ENCODE results near the gene MS4A8.

- TF ChIP-seq EZH2 (IDR thresholded peaks at IDR 0.05; ENCODE audit: insufficient read depth, poor library complexity, severe bottlenecking) (no peak), EZH2phosphoT487 (IDR thresholded peaks at IDR 0.05; ENCODE audit: insufficient read depth, low read depth) (no peak)
Measured at GRCh38 chr11:60740573-60740972, 41.2 kb downstream of the MS4A8 start.
